Adrenal gland (tissue), 5 donors: ENCODE data around the gene CAPN7.

Experiments
- POLR2A ChIP-seq, 2 donors: fragments of 450-650 bp; IDR thresholded peaks; one replicate each; pipeline ENCODE4 v1.6.1; 2017; ENCODE audit warnings: antibody characterized with exemption in 2 of 2, mild to moderate bottlenecking in 2 of 2, moderate library complexity in 1 of 2
- TF ChIP-seq, protein P1 (sequence below), 6 experiments: fragments of 450-650 bp in 4 of 6; fragments of 200-600 bp in 2 of 6; sonication (generic) in 1 of 6; IDR thresholded peaks; 1 replicate in 5 of 6; 2 replicates in 1 of 6; pipeline versions ENCODE4 v1.5.1 to v1.8.0; 2016 to 2021; ENCODE audit warnings: antibody characterized with exemption in 6 of 6, mild to moderate bottlenecking in 2 of 6, moderate library complexity in 1 of 6
- donor health status: DM: no; HTN: no; CAD: no.

DNA sequence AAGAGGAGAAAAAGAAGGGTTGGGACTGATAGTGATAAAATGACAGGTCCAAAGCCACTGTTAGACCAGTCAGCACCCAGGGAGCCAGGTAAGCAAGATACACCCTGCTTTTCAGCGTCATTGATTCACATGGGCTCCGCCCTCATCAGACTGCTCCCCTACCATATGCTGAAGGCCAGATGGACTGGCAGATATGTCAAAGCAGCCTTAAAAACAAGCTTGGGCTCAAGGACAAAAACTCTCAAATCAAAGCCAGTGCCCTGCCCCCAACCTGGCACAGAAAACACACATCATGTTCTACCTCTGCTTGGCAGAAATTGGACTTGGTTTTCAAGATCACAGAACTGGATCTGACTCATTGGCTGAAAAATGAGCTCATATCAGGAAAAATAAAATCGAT lies 93.0 kb downstream of the CAPN7 start:
- TF ChIP-seq, protein P1, sequence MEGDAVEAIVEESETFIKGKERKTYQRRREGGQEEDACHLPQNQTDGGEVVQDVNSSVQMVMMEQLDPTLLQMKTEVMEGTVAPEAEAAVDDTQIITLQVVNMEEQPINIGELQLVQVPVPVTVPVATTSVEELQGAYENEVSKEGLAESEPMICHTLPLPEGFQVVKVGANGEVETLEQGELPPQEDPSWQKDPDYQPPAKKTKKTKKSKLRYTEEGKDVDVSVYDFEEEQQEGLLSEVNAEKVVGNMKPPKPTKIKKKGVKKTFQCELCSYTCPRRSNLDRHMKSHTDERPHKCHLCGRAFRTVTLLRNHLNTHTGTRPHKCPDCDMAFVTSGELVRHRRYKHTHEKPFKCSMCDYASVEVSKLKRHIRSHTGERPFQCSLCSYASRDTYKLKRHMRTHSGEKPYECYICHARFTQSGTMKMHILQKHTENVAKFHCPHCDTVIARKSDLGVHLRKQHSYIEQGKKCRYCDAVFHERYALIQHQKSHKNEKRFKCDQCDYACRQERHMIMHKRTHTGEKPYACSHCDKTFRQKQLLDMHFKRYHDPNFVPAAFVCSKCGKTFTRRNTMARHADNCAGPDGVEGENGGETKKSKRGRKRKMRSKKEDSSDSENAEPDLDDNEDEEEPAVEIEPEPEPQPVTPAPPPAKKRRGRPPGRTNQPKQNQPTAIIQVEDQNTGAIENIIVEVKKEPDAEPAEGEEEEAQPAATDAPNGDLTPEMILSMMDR (IDR thresholded peaks at IDR 0.05) = no peak
- TF ChIP-seq POLR2A (IDR thresholded peaks at IDR 0.05) = peak in 1 of 2 donors; percentile 33
